ENCODE results near the gene IGSF8.

- TF ChIP-seq REST (IDR thresholded peaks at IDR 0.05; ENCODE audit: low read depth) (no peak), SRF (IDR thresholded peaks at IDR 0.05; ENCODE audit: low read depth) (no peak), POLR2AphosphoS5 (IDR thresholded peaks at IDR 0.05; ENCODE audit: low read depth, low read length) (no peak), SIN3A (IDR thresholded peaks at IDR 0.05; ENCODE audit: low read depth) (no peak), JUND (IDR thresholded peaks at IDR 0.05) (no peak), EZH2phosphoT487 (IDR thresholded peaks at IDR 0.05; ENCODE audit: borderline replicate concordance) (no peak), YY1 (IDR thresholded peaks at IDR 0.05; ENCODE audit: extremely low read depth, insufficient replicate concordance, low read depth, low read length) (no peak), RAD21 (IDR thresholded peaks at IDR 0.05; ENCODE audit: low read depth) (no peak), EZH2 (IDR thresholded peaks at IDR 0.05) (no peak), POLR2A (IDR thresholded peaks at IDR 0.05; ENCODE audit: borderline replicate concordance, extremely low read depth, insufficient read depth, insufficient read length) (no peak)
- TF ChIP-seq, protein P1, sequence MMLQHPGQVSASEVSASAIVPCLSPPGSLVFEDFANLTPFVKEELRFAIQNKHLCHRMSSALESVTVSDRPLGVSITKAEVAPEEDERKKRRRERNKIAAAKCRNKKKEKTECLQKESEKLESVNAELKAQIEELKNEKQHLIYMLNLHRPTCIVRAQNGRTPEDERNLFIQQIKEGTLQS (IDR thresholded peaks at IDR 0.05) = no peak
- TF ChIP-seq, protein P2, sequence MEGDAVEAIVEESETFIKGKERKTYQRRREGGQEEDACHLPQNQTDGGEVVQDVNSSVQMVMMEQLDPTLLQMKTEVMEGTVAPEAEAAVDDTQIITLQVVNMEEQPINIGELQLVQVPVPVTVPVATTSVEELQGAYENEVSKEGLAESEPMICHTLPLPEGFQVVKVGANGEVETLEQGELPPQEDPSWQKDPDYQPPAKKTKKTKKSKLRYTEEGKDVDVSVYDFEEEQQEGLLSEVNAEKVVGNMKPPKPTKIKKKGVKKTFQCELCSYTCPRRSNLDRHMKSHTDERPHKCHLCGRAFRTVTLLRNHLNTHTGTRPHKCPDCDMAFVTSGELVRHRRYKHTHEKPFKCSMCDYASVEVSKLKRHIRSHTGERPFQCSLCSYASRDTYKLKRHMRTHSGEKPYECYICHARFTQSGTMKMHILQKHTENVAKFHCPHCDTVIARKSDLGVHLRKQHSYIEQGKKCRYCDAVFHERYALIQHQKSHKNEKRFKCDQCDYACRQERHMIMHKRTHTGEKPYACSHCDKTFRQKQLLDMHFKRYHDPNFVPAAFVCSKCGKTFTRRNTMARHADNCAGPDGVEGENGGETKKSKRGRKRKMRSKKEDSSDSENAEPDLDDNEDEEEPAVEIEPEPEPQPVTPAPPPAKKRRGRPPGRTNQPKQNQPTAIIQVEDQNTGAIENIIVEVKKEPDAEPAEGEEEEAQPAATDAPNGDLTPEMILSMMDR (IDR thresholded peaks at IDR 0.05 in 2 of 3, conservative IDR thresholded peaks at IDR 0.05 in 1 of 3; ENCODE audit: borderline replicate concordance in 1 of 3, insufficient read depth in 1 of 3, low read depth in 2 of 3, low read length in 2 of 3) = no peak
Observed at GRCh38 chr1:160087118-160087662, 11.2 kb downstream of the IGSF8 start.
